Measurements from ENCODE around the gene MBOAT7. TPM values are rescaled to one million over a fixed set of nuclear protein-coding genes. Genes with fewer than 3 reads are reported as not detected.
A peak's percentile ranks its signal among the peaks of the same experiment; 100 is the strongest.

The MBOAT7 gene
- total and polyA plus RNA-seq, 2 of the 4 experiments (the other 2 are of a cell fraction) = 11.3 to 121 TPM

DNA sequence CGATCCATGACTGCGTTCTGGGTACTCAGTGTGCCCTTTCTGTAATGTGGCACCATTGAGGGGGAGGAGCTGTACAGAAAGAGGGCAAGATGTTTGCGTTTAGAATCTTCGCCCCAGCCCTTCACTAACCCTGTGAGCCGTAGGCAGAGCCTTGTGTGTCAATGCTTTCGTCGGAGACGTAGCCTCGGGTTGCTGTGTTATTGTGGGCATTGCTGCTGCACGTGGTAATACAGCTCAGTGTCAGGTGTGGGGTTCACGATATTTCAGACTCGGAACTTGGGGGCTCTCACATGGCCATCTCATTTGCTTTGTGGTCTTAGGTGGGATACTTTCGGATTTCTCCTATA is 17.4 kb upstream of the MBOAT7 start:
- H2BK120ac ChIP-seq (ENCODE audit: low read depth, low read length) = no peak overlapping the region
- H3K9me3 ChIP-seq (ENCODE audit: control insufficient read depth, insufficient read depth, low read length) = no peaks in the 10 kb centered on the region
- H3K36me3 ChIP-seq (ENCODE audit: control insufficient read depth, insufficient read depth, low read length) = peaks cover 56% of the 10 kb centered on the region
- H3K79me1 ChIP-seq (ENCODE audit: low read depth in 1 of 2, low read length in 2 of 2) = peaks cover 11 to 84% of the 10 kb centered on the region in 2 experiments
- no peaks in the 10 kb centered on the region for H3K27me3 ChIP-seq (ENCODE audit: control insufficient read depth, insufficient read depth, low read length)
- H3K14ac ChIP-seq (replicated peaks; ENCODE audit: low read depth, low read length) = no peak overlapping the region
- peaks cover 94% of the 10 kb centered on the region for H4K20me1 ChIP-seq (ENCODE audit: insufficient read depth, low read length)
- no TSS peak for BruUV-seq (replicated peaks)
- no peak overlapping the region for H4K5ac ChIP-seq (ENCODE audit: low read depth, low read length)
- H4K91ac ChIP-seq (ENCODE audit: insufficient read depth, low read depth, low read length) = no peak overlapping the region
- peaks cover 37% of the 10 kb centered on the region for H3K4me1 ChIP-seq (ENCODE audit: control insufficient read depth, insufficient read depth, low read length)
- no peak overlapping the region for H4K8ac ChIP-seq (ENCODE audit: low read depth in 2 of 2, low read length in 2 of 2)
- H2BK20ac ChIP-seq (ENCODE audit: low read depth, low read length) = no peak overlapping the region
- H2BK15ac ChIP-seq (ENCODE audit: low read depth, low read length) = no peak overlapping the region
- 100% methylated on average over 3 of the region's 13 CpGs; no CpG with 5 or more reads in 1 of the 2 experiments for WGBS, 2 experiments (ENCODE audit: extremely low coverage in 2 of 2, insufficient read length in 1 of 2)
- no peak overlapping the region for H3K56ac ChIP-seq (ENCODE audit: extremely low read depth, insufficient read depth, low read length)
- H2AK5ac ChIP-seq (ENCODE audit: low read depth, low read length) = no peak overlapping the region
- no peak overlapping the region for H3K18ac ChIP-seq (ENCODE audit: low read depth, low read length)
- no peak overlapping the region for H2AFZ ChIP-seq (replicated peaks; ENCODE audit: low read length, poor library complexity)
- H3K4me2 ChIP-seq (ENCODE audit: low read depth, low read length) = no peak overlapping the region
- dilution Hi-C loops (cut with HindIII; ENCODE audit: low sequenced_read_pairs, unreplicated experiment) = no loop called here
- peaks cover 37% of the 10 kb centered on the region for H3K9me1 ChIP-seq (ENCODE audit: insufficient read depth, low read length)
- no peak overlapping the region for H3K9ac ChIP-seq (ENCODE audit: low read depth, low read length)
- H2BK5ac ChIP-seq (ENCODE audit: low read depth, low read length, poor library complexity, severe bottlenecking) = no peak overlapping the region
- in situ Hi-C loops (cut with MboI; ENCODE audit: low sequenced_read_pairs) = loop anchor here (10.0 kb wide), 1 partner anchor 248 kb away; no protein-coding TSS in a partner anchor
- ATAC-seq (ENCODE audit: low read depth) (no peak), DNase-seq (no peak)
- no peak overlapping the region for H3K4ac ChIP-seq (ENCODE audit: low read depth, low read length)
- CTCF ChIA-PET = no interaction called here
- POLR2A ChIA-PET (ENCODE audit: unreplicated experiment) = no interaction called here
- H2AK9ac ChIP-seq (replicated peaks; ENCODE audit: low read depth, low read length, poor library complexity) = peak overlapping the region; percentile 1
- H3K23ac ChIP-seq (ENCODE audit: low read depth, low read length) = no peak overlapping the region
- TF ChIP-seq NFE2L2 (IDR thresholded peaks at IDR 0.05; ENCODE audit: low read depth, low read length) (no peak), MAZ (IDR thresholded peaks at IDR 0.05; ENCODE audit: borderline replicate concordance, low read depth, low read length) (no peak), RFX5 (IDR thresholded peaks at IDR 0.05; ENCODE audit: low read depth, low read length) (no peak), BHLHE40 (IDR thresholded peaks at IDR 0.05; ENCODE audit: low read depth, low read length) (no peak), RAD21 (IDR thresholded peaks at IDR 0.05; ENCODE audit: low read length) (no peak), USF2 (IDR thresholded peaks at IDR 0.05; ENCODE audit: low read depth, low read length) (no peak), SMC3 (IDR thresholded peaks at IDR 0.05; ENCODE audit: low read depth, low read length) (no peak), RCOR1 (IDR thresholded peaks at IDR 0.05; ENCODE audit: insufficient replicate concordance, low read length) (no peak)
- TF ChIP-seq, protein P1, sequence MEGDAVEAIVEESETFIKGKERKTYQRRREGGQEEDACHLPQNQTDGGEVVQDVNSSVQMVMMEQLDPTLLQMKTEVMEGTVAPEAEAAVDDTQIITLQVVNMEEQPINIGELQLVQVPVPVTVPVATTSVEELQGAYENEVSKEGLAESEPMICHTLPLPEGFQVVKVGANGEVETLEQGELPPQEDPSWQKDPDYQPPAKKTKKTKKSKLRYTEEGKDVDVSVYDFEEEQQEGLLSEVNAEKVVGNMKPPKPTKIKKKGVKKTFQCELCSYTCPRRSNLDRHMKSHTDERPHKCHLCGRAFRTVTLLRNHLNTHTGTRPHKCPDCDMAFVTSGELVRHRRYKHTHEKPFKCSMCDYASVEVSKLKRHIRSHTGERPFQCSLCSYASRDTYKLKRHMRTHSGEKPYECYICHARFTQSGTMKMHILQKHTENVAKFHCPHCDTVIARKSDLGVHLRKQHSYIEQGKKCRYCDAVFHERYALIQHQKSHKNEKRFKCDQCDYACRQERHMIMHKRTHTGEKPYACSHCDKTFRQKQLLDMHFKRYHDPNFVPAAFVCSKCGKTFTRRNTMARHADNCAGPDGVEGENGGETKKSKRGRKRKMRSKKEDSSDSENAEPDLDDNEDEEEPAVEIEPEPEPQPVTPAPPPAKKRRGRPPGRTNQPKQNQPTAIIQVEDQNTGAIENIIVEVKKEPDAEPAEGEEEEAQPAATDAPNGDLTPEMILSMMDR (conservative IDR thresholded peaks at IDR 0.05; ENCODE audit: low read depth, low read length) = no peak
- H3K4me3 ChIP-seq (ENCODE audit: insufficient read depth, low read depth, low read length) = no peak overlapping the region
- no peak overlapping the region for H3K27ac ChIP-seq (ENCODE audit: insufficient read depth, low read length)
- intact Hi-C loops (cut with micrococcal nuclease) = no loop called here

All from IMR-90 (cell line).